PC-3 (cell line): Measurements from ENCODE around the gene DNAJB11. TPM values are rescaled to one million over a fixed set of nuclear protein-coding genes. Genes with fewer than 3 reads are reported as not detected.

Experiments used
- ATAC-seq: fragments of 200-7000 bp; cut with Tn5 transposase; 2 replicates; pipeline ENCODE4 v1.9.1; 2020; ENCODE audit warnings: mild to moderate bottlenecking, moderate library complexity
- BruUV-seq: library from RNA; stranded (reverse); fragments of 400-500 nt; replicated peaks from 2 replicates; lab custom pipeline; 2021; lab: Mats Ljungman, UMichigan
- CTCF ChIA-PET: fragments of 300-600 bp; sonication (Branson Sonifier 250); formaldehyde crosslinking; loops from one replicate; lab custom pipeline; 2022; ENCODE audit warnings: antibody characterized with exemption; lab: Charles Lee
- POLR2A ChIA-PET: fragments of 300-600 bp; sonication (Branson Sonifier 250); formaldehyde crosslinking; loops from one replicate; lab custom pipeline; 2022; ENCODE audit warnings: antibody characterized with exemption; ENCODE audit not compliant: unreplicated experiment; lab: Charles Lee
- DNase-seq: peaks from one replicate; pipeline ENCODE4 v3.0.0-alpha.2; 2015
- H2AFZ ChIP-seq: fragments of 300-600 bp; sonication (generic); 2 replicates; pipeline ENCODE4 v1.6.0; 2016; ENCODE audit warnings: antibody characterized with exemption, low read length
- H3F3A ChIP-seq: fragments of 300-600 bp; sonication (generic); one replicate; pipeline ENCODE4 v1.6.0; 2017; ENCODE audit warnings: antibody characterized with exemption, low read length, control low read depth, mild to moderate bottlenecking; ENCODE audit not compliant: unreplicated experiment
- H3K27ac ChIP-seq: fragments of 300-600 bp; sonication (generic); 2 replicates; pipeline ENCODE4 v1.5.1; 2016; ENCODE audit warnings: mild to moderate bottlenecking, low read length
- H3K27me3 ChIP-seq: fragments of 300-600 bp; sonication (generic); 2 replicates; pipeline ENCODE4 v1.6.1; 2016; ENCODE audit warnings: low read length, mixed read lengths
- H3K36me3 ChIP-seq: fragments of 300-600 bp; sonication (generic); 2 replicates; pipeline ENCODE4 v1.6.1; 2016; ENCODE audit warnings: low read depth, mixed run types, low read length, mixed read lengths
- H3K4me1 ChIP-seq: fragments of 300-600 bp; sonication (generic); 2 replicates; pipeline ENCODE4 v1.5.1; 2016; ENCODE audit warnings: low read length; ENCODE audit not compliant: insufficient read depth
- H3K4me2 ChIP-seq: fragments of 300-600 bp; sonication (generic); 2 replicates; pipeline ENCODE4 v1.6.0; 2016; ENCODE audit warnings: low read length
- H3K4me3 ChIP-seq: fragments of 300-600 bp; sonication (generic); 2 replicates; pipeline ENCODE4 v1.5.1; 2016; ENCODE audit warnings: mild to moderate bottlenecking, low read length, mixed read lengths
- H3K79me2 ChIP-seq: fragments of 300-600 bp; sonication (generic); 2 replicates; pipeline ENCODE4 v1.6.1; 2017; ENCODE audit warnings: low read length, mixed read lengths
- H3K9ac ChIP-seq: fragments of 300-600 bp; sonication (generic); 2 replicates; pipeline ENCODE4 v1.6.0; 2016; ENCODE audit warnings: mild to moderate bottlenecking, low read length
- H3K9me2 ChIP-seq: fragments of 300-600 bp; sonication (generic); replicated peaks from 2 replicates; pipeline ENCODE4 v1.6.1; 2016; ENCODE audit warnings: mixed run types, low read length, mixed read lengths
- H3K9me3 ChIP-seq: fragments of 300-600 bp; sonication (generic); 2 replicates; pipeline ENCODE4 v1.6.1; 2016; ENCODE audit warnings: low read length, mixed read lengths
- H4K20me1 ChIP-seq: fragments of 300-600 bp; sonication (generic); 2 replicates; pipeline ENCODE4 v1.6.1; 2016; ENCODE audit warnings: low read length, mixed read lengths
- CTCF ChIP-seq: fragments of 300-600 bp; sonication (generic); conservative IDR thresholded peaks from 2 replicates; pipeline ENCODE4 v1.5.1; 2017; ENCODE audit warnings: antibody characterized with exemption, low read depth, mild to moderate bottlenecking, low read length
- EZH2 ChIP-seq: fragments of 300-600 bp; sonication (generic); IDR thresholded peaks from one replicate; pipeline ENCODE4 v1.6.1; 2017; ENCODE audit warnings: antibody characterized with exemption, mild to moderate bottlenecking, low read length; ENCODE audit not compliant: unreplicated experiment
- EZH2phosphoT487 ChIP-seq: fragments of 300-600 bp; sonication (generic); IDR thresholded peaks from 2 replicates; pipeline ENCODE4 v1.6.1; 2018; ENCODE audit warnings: mild to moderate bottlenecking, antibody characterized with exemption, low read length, borderline replicate concordance
- intact Hi-C: fragments of 100-400 bp; cut with micrococcal nuclease; formaldehyde crosslinking; loops from 2 replicates; pipeline ENCODE4 v1.9.0; 2023
- total RNA-seq: library from RNA; depleted of rRNA; stranded (reverse); fragments of >200 nt; gene quantifications from 2 replicates; pipeline ENCODE4 v1.2.3, GENCODE V29; 2014

DNAJB11 gene
- total RNA-seq, 1 experiment from 2014 or later = 117 TPM

DNA sequence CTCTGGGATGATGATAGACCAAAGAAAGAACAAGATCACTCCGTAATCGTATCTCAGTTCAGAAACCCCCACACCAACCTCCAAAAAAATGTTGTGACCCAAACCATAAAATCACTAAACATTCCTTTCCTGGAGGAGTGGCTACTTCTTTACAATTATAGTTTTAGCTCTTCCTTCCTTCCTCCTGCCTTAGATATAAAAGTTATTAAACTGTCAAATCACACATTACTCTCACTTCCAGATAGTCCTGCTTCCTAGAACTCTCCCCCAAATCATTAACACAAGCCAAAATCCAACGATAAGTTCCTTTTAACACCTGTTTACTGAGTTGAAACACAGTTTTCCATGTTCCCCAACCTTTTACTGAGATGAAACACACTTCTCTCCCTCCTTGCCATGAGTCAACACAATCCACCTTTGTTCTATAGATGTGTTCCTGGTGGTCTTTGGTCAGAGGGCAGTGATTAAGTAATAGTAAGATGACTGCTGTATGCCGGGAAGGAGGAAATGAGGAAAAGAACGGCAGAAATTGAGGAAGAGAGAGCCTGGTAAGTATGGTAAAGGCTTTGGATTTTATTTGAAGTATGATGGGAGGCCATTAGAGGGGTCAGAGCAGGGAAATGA, 18.0 kb upstream of the DNAJB11 start:
- CTCF ChIA-PET = no interaction called here
- ATAC-seq (no peak), DNase-seq (no peak)
- no peaks in the 10 kb centered on the region for H3K27me3 ChIP-seq
- no peaks in the 10 kb centered on the region for H3F3A ChIP-seq
- H2AFZ ChIP-seq = no peak overlapping the region
- no peak overlapping the region for H3K4me3 ChIP-seq
- H3K9me2 ChIP-seq = no peaks in the 10 kb centered on the region
- H4K20me1 ChIP-seq = no peaks in the 10 kb centered on the region
- no peaks in the 10 kb centered on the region for H3K9me3 ChIP-seq
- peaks cover 32% of the 10 kb centered on the region for H3K36me3 ChIP-seq
- no peaks in the 10 kb centered on the region for H3K4me1 ChIP-seq
- H3K9ac ChIP-seq = no peak overlapping the region
- H3K79me2 ChIP-seq = no peaks in the 10 kb centered on the region
- intact Hi-C loops = no loop called here
- H3K4me2 ChIP-seq = no peak overlapping the region
- POLR2A ChIA-PET = no interaction called here
- TF ChIP-seq EZH2phosphoT487 = no peak
- TF ChIP-seq CTCF = no peak
- no peak for TF ChIP-seq EZH2
- H3K27ac ChIP-seq = no peak overlapping the region
- no TSS peak for BruUV-seq

GRCh38 chr3:186564586-186564985, 5.9 kb upstream of the DNAJB11 start:
- Histone ChIP-seq H2AFZ (no peak overlapping the region), H3K27ac (no peak overlapping the region), H3K4me2 (no peak overlapping the region), H3K9me3 (no peaks in the 10 kb centered on the region), H3F3A (no peaks in the 10 kb centered on the region), H3K4me3 (no peak overlapping the region), H3K9ac (no peak overlapping the region), H3K36me3 (peaks cover 5% of the 10 kb centered on the region; the same call in 1 of the 2 replicates), H4K20me1 (no peaks in the 10 kb centered on the region), H3K9me2 (no peaks in the 10 kb centered on the region), H3K27me3 (no peaks in the 10 kb centered on the region), H3K4me1 (peaks cover 9% of the 10 kb centered on the region), H3K79me2 (peaks cover 29% of the 10 kb centered on the region)
- TF ChIP-seq EZH2 = no peak
- no peak for TF ChIP-seq CTCF
- TF ChIP-seq EZH2phosphoT487 = no peak
- intact Hi-C loops = loop anchor here (10.0 kb wide), 1 partner anchor 220 kb away; the partner anchor contains the start of gene EIF4A2
- ChIA-PET POLR2A (no interaction called here), CTCF (no interaction called here)
- no peak for ATAC-seq
- no peak for DNase-seq
- no TSS peak for BruUV-seq

GRCh38 chr3:186566772-186567071, 3.8 kb upstream of the DNAJB11 start:
- peaks cover 4% of the 10 kb centered on the region; the same call in 1 of the 2 replicates for H4K20me1 ChIP-seq
- H2AFZ ChIP-seq = peak overlapping the region; percentile 97
- no peak for ATAC-seq
- H3K27ac ChIP-seq = 0 out of 2 replicates have a peak overlapping the region, but pooled peaks have one; percentile 17
- peak overlapping the region; percentile 90 for H3K4me2 ChIP-seq
- H3K9ac ChIP-seq = peak overlapping the region; percentile 84
- peak overlapping the region; percentile 91 for H3K4me3 ChIP-seq
- POLR2A ChIA-PET = no interaction called here
- 0 out of 2 replicates have a peak, but pooled peaks cover 3% of the 10 kb centered on the region for H3K36me3 ChIP-seq
- no peaks in the 10 kb centered on the region for H3K9me2 ChIP-seq
- BruUV-seq = no TSS peak
- CTCF ChIA-PET = no interaction called here
- DNase-seq = no peak
- H3K79me2 ChIP-seq = peaks cover 46% of the 10 kb centered on the region
- intact Hi-C loops = loop anchor here (1.0 to 10.0 kb wide), 2 partner anchors 218 to 255 kb away; partner anchors contain the start of gene EIF4A2
- TF ChIP-seq EZH2phosphoT487 (no peak), EZH2 (no peak), CTCF (no peak)
- H3K27me3 ChIP-seq = no peaks in the 10 kb centered on the region
- H3K4me1 ChIP-seq = peaks cover 13% of the 10 kb centered on the region
- no peaks in the 10 kb centered on the region for H3K9me3 ChIP-seq
- H3F3A ChIP-seq = no peaks in the 10 kb centered on the region
